Endodermal cell (in vitro differentiated cells): ENCODE data around the gene CORO1C. TPM values are rescaled to one million over a fixed set of nuclear protein-coding genes. Genes with fewer than 3 reads are reported as not detected.
A peak's percentile ranks its signal among the peaks of the same experiment; 100 is the strongest.

ENCODE experiments used
- DNase-seq: peaks from one replicate; pipeline ENCODE4 v3.0.0-alpha.2; 2017
- H3K27ac ChIP-seq: 2 replicates; pipeline ENCODE4 v1.5.1; 2013; ENCODE audit warnings: mild to moderate bottlenecking, low read depth, low read length, moderate library complexity
- H3K27me3 ChIP-seq: 2 replicates; pipeline ENCODE4 v1.6.1; 2013; ENCODE audit warnings: mild to moderate bottlenecking, low read length, moderate library complexity; ENCODE audit not compliant: insufficient read depth, control insufficient read depth, poor library complexity, severe bottlenecking
- H3K36me3 ChIP-seq: 2 replicates; pipeline ENCODE4 v1.7.0; 2013; ENCODE audit warnings: mild to moderate bottlenecking, low read length, moderate library complexity; ENCODE audit not compliant: control insufficient read depth, insufficient read depth
- H3K4me1 ChIP-seq: one replicate; pipeline ENCODE4 v1.7.0; 2013; ENCODE audit warnings: low read length; ENCODE audit not compliant: control insufficient read depth, insufficient read depth
- H3K4me3 ChIP-seq: 2 replicates; pipeline ENCODE4 v1.5.1; 2013; ENCODE audit warnings: mild to moderate bottlenecking, low read length, moderate library complexity
- H3K9ac ChIP-seq: 2 replicates; pipeline ENCODE4 v1.6.1; 2013; ENCODE audit warnings: mild to moderate bottlenecking, low read length, moderate library complexity; ENCODE audit not compliant: poor library complexity, severe bottlenecking; ENCODE audit errors: extremely low read depth
- H3K9me3 ChIP-seq: 2 replicates; pipeline ENCODE4 v1.6.1; 2013; ENCODE audit warnings: mild to moderate bottlenecking, low read length, moderate library complexity; ENCODE audit not compliant: control insufficient read depth
- H3K27ac Mint-ChIP-seq: 2 replicates; pipeline ENCODE4 v1.8.0; 2020; ENCODE audit warnings: mixed read lengths
- H3K27me3 Mint-ChIP-seq: 2 replicates; pipeline ENCODE4 v1.8.0; 2021; ENCODE audit warnings: mild to moderate bottlenecking, mixed read lengths; ENCODE audit not compliant: insufficient read depth
- H3K36me3 Mint-ChIP-seq: 2 replicates; pipeline ENCODE4 v1.8.0; 2020; ENCODE audit warnings: low read depth, mixed read lengths
- H3K4me1 Mint-ChIP-seq: 2 replicates; pipeline ENCODE4 v1.8.0; 2020; ENCODE audit warnings: mixed read lengths
- H3K4me3 Mint-ChIP-seq: 2 replicates; pipeline ENCODE4 v1.8.0; 2020; ENCODE audit warnings: mild to moderate bottlenecking, moderate library complexity, mixed read lengths
- H3K9me3 Mint-ChIP-seq: 2 replicates; pipeline ENCODE4 v1.8.0; 2020; ENCODE audit warnings: mild to moderate bottlenecking, mixed read lengths
- CTCF ChIP-seq: fragments of 200-600 bp; sonication (generic); conservative IDR thresholded peaks from 2 replicates; pipeline ENCODE4 v1.5.0; 2021; ENCODE audit warnings: antibody characterized with exemption, mild to moderate bottlenecking
- WGBS, 2 experiments: methylation state at CpG; one replicate each; pipeline versions ENCODE4 v1.1.5 to v1.1.7; 2013; ENCODE audit warnings: missing lambda C conversion rate in 2 of 2, mixed read lengths in 1 of 2; ENCODE audit not compliant: insufficient coverage in 1 of 2, insufficient read length in 1 of 2; 5-methylcytosine and 5-hydroxymethylcytosine counted together
- total RNA-seq, 2 donors: library from RNA; stranded (reverse); fragmentation: NEBNext Ultra II Directional in 1 of 2; extraction: Animal tissue kit (Norgen Biotek cat#: 25700) in 1 of 2; gene quantifications; 2 replicates in 1 of 2; 3 replicates in 1 of 2; pipeline ENCODE4 v1.2.1, GENCODE V29; 2021

CORO1C gene
- total RNA-seq, 2 donors from 2014 or later: 122 to 125 TPM

- peaks cover 8% of the 10 kb centered on the region for H3K4me1 Mint-ChIP-seq
- no peak overlapping the region for H3K4me3 ChIP-seq
- no peak for DNase-seq
- 80 to 100% methylated on average over 1 of the region's 1 CpG for WGBS, 2 experiments
- H3K9ac ChIP-seq: no peak overlapping the region
- no peaks in the 10 kb centered on the region for H3K27me3 Mint-ChIP-seq
- peaks cover 56% of the 10 kb centered on the region for H3K36me3 ChIP-seq
- peaks cover 29% of the 10 kb centered on the region for H3K36me3 Mint-ChIP-seq
- no peaks in the 10 kb centered on the region for H3K9me3 ChIP-seq
- no peaks in the 10 kb centered on the region for H3K9me3 Mint-ChIP-seq
- TF ChIP-seq CTCF: no peak
- H3K4me1 ChIP-seq: peaks cover 8% of the 10 kb centered on the region
- H3K27me3 ChIP-seq: no peaks in the 10 kb centered on the region
- no peak overlapping the region for H3K27ac Mint-ChIP-seq
- H3K4me3 Mint-ChIP-seq: no peak overlapping the region
- H3K27ac ChIP-seq: peak overlapping the region; percentile 68
Observed at GRCh38 chr12:108642899-108643654, 88.2 kb downstream of the CORO1C start.

GRCh38 chr12:108642269-108642870, 88.9 kb downstream of the CORO1C start:
- Mint-ChIP-seq H3K27me3 (no peaks in the 10 kb centered on the region), H3K4me3 (no peak overlapping the region), H3K36me3 (peaks cover 22% of the 10 kb centered on the region), H3K27ac (peak overlapping the region; percentile 11), H3K4me1 (peaks cover 9% of the 10 kb centered on the region), H3K9me3 (no peaks in the 10 kb centered on the region)
- Histone ChIP-seq H3K4me3 (no peak overlapping the region), H3K9ac (no peak overlapping the region), H3K9me3 (no peaks in the 10 kb centered on the region), H3K36me3 (peaks cover 49% of the 10 kb centered on the region), H3K27ac (peak overlapping the region; percentile 68), H3K27me3 (no peaks in the 10 kb centered on the region), H3K4me1 (peaks cover 8% of the 10 kb centered on the region)
- DNase-seq: peak; percentile 48
- TF ChIP-seq CTCF: no peak
- WGBS, 2 experiments: 93 to 96% methylated on average over 7 to 16 of the region's 16 CpGs

GRCh38 chr12:108641446-108642268, 89.7 kb downstream of the CORO1C start:
- H3K4me1 Mint-ChIP-seq: peaks cover 9% of the 10 kb centered on the region
- DNase-seq: peak; percentile 48
- no peak for TF ChIP-seq CTCF
- 88 to 91% methylated on average over 6 to 9 of the region's 9 CpGs for WGBS, 2 experiments
- H3K27ac Mint-ChIP-seq: peak overlapping the region; percentile 25
- no peaks in the 10 kb centered on the region for H3K27me3 ChIP-seq
- no peaks in the 10 kb centered on the region for H3K9me3 Mint-ChIP-seq
- H3K9ac ChIP-seq: no peak overlapping the region
- peaks cover 41% of the 10 kb centered on the region for H3K36me3 ChIP-seq
- peaks cover 8% of the 10 kb centered on the region for H3K4me1 ChIP-seq
- H3K4me3 ChIP-seq: no peak overlapping the region
- no peaks in the 10 kb centered on the region for H3K27me3 Mint-ChIP-seq
- H3K9me3 ChIP-seq: no peaks in the 10 kb centered on the region
- peaks cover 20% of the 10 kb centered on the region for H3K36me3 Mint-ChIP-seq
- peak overlapping the region; percentile 68 for H3K27ac ChIP-seq
- no peak overlapping the region for H3K4me3 Mint-ChIP-seq
